ENCODE measurements around the gene VPS41. TPM values are rescaled to one million over a fixed set of nuclear protein-coding genes. Genes with fewer than 3 reads are reported as not detected.

The VPS41 gene
- total RNA-seq, 2 experiments from 2014 or later: 23.2 to 46.1 TPM

DNA sequence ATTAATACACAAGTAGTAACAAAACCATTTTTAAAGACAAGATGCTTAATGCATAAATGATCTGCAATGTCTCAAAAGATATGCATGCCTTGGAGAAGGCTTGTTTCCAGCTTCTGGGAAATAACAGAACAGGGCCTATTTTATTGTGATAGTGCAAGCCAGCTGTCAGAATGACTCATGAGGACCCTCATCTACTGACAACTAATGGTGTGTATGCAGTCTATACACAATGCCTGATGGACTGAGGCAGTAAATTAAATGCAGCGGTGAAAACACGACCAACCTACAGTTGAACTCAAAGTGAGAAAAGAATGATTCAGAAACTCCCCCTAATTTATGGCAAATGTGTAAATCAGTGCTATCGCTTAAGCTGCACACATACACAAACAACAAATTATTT is 46.3 kb downstream of the VPS41 start:
- TF ChIP-seq, protein P1, sequence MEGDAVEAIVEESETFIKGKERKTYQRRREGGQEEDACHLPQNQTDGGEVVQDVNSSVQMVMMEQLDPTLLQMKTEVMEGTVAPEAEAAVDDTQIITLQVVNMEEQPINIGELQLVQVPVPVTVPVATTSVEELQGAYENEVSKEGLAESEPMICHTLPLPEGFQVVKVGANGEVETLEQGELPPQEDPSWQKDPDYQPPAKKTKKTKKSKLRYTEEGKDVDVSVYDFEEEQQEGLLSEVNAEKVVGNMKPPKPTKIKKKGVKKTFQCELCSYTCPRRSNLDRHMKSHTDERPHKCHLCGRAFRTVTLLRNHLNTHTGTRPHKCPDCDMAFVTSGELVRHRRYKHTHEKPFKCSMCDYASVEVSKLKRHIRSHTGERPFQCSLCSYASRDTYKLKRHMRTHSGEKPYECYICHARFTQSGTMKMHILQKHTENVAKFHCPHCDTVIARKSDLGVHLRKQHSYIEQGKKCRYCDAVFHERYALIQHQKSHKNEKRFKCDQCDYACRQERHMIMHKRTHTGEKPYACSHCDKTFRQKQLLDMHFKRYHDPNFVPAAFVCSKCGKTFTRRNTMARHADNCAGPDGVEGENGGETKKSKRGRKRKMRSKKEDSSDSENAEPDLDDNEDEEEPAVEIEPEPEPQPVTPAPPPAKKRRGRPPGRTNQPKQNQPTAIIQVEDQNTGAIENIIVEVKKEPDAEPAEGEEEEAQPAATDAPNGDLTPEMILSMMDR (conservative IDR thresholded peaks at IDR 0.05; ENCODE audit: low read length): no peak
- TF ChIP-seq EZH2phosphoT487 (IDR thresholded peaks at IDR 0.05; ENCODE audit: borderline replicate concordance, low read depth, low read length): no peak
- Histone ChIP-seq H3K4me1 (ENCODE audit: insufficient read depth, low read length, poor library complexity, severe bottlenecking) (no peaks in the 10 kb centered on the region), H3K36me3 (ENCODE audit: insufficient read depth, low read length) (peaks cover 12% of the 10 kb centered on the region; the same call in 1 of the 2 replicates), H3K9me2 (ENCODE audit: insufficient read depth, low read length) (no peaks in the 10 kb centered on the region), H2AFZ (ENCODE audit: low read length) (no peak overlapping the region), H3K27ac (ENCODE audit: low read depth, low read length, poor library complexity, severe bottlenecking) (no peak overlapping the region), H3K4me2 (ENCODE audit: low read length) (no peak overlapping the region), H3K4me3 (ENCODE audit: low read depth, low read length, poor library complexity, severe bottlenecking) (no peak overlapping the region), H3K79me2 (ENCODE audit: insufficient read depth, low read depth, low read length) (no peaks in the 10 kb centered on the region), H3K9me3 (ENCODE audit: low read length) (no peaks in the 10 kb centered on the region), H4K20me1 (ENCODE audit: insufficient read depth, low read length) (no peaks in the 10 kb centered on the region)
- BruUV-seq (replicated peaks): no TSS peak
- POLR2A ChIA-PET: no interaction called here
- no peak for DNase-seq (ENCODE audit: low spot score)
- CTCF ChIA-PET (ENCODE audit: unreplicated experiment): no interaction called here
- intact Hi-C loops (cut with micrococcal nuclease; ENCODE audit: unreplicated experiment): no loop called here

DNA sequence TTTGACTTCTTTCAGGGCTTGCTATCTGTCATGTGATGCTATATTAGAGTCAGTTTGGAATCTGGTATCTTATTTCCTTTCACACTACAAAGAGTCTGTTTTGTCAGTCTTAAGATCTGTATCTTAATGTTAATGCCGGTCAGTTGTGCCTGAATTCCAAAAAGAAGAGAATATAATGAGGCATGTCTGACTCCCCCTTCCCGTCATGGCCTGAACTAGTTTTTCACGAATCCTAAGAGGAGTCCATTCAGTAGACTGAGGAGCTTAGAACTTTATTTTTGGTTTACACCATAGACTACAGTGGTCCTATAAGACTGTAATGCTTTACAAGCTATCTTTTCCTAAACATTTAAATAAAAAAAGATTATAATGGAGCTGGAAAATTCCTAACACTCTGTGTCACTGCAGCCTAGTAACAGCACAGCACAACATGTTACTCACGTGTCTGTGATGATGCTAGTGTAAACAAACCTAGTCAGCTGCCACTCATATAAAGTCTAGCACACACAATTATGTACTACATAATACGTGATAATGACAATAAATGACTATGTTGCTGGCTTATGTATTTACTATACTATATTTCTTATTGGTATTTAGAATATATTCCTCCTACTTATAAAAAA is 50.6 kb downstream of the VPS41 start:
- H3K9me2 ChIP-seq (ENCODE audit: insufficient read depth, low read length): no peaks in the 10 kb centered on the region
- DNase-seq (ENCODE audit: low spot score): no peak
- H3K4me1 ChIP-seq (ENCODE audit: insufficient read depth, low read length, poor library complexity, severe bottlenecking): no peaks in the 10 kb centered on the region
- H3K79me2 ChIP-seq (ENCODE audit: insufficient read depth, low read depth, low read length): no peaks in the 10 kb centered on the region
- H3K36me3 ChIP-seq (ENCODE audit: insufficient read depth, low read length): no peaks in the 10 kb centered on the region
- no peak overlapping the region for H3K4me2 ChIP-seq (ENCODE audit: low read length)
- no peaks in the 10 kb centered on the region for H4K20me1 ChIP-seq (ENCODE audit: insufficient read depth, low read length)
- H3K27ac ChIP-seq (ENCODE audit: low read depth, low read length, poor library complexity, severe bottlenecking): no peak overlapping the region
- ChIA-PET POLR2A (interaction anchor here (0.7 to 0.9 kb wide), 2 partner anchors 17 to 95 kb away, joined by 3 read pairs; no protein-coding TSS in a partner anchor), CTCF (ENCODE audit: unreplicated experiment) (no interaction called here)
- BruUV-seq (replicated peaks): no TSS peak
- H2AFZ ChIP-seq (ENCODE audit: low read length): no peak overlapping the region
- H3K4me3 ChIP-seq (ENCODE audit: low read depth, low read length, poor library complexity, severe bottlenecking): no peak overlapping the region
- H3K9me3 ChIP-seq (ENCODE audit: low read length): no peaks in the 10 kb centered on the region
- TF ChIP-seq, protein P1 (conservative IDR thresholded peaks at IDR 0.05; ENCODE audit: low read length): no peak
- no peak for TF ChIP-seq EZH2phosphoT487 (IDR thresholded peaks at IDR 0.05; ENCODE audit: borderline replicate concordance, low read depth, low read length)
- intact Hi-C loops (cut with micrococcal nuclease; ENCODE audit: unreplicated experiment): no loop called here

DNA sequence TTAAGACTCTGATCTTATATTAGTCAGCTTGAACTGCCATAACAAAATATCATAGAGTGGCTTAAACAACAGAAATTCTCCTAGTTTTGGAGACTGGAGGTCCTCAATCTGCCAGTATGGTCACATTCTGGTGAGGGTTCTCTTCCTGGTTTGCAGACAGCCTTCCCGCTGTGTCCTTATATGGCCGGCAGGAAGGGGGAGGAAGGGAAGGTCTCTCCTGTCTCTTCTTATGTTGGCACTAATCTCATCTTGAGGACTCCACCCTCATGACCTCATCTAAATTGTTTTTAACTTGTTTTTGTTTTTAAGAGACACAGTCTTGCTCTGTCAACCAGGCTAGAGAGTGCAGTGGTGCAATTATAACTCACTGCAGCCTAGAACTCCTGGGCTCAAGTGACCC is 53.1 kb downstream of the VPS41 start:
- BruUV-seq (replicated peaks): no TSS peak
- no peaks in the 10 kb centered on the region for H3K9me3 ChIP-seq (ENCODE audit: low read length)
- no peak for TF ChIP-seq EZH2phosphoT487 (IDR thresholded peaks at IDR 0.05; ENCODE audit: borderline replicate concordance, low read depth, low read length)
- TF ChIP-seq, protein P1 (conservative IDR thresholded peaks at IDR 0.05; ENCODE audit: low read length): no peak
- H3K27ac ChIP-seq (ENCODE audit: low read depth, low read length, poor library complexity, severe bottlenecking): no peak overlapping the region
- intact Hi-C loops (cut with micrococcal nuclease; ENCODE audit: unreplicated experiment): no loop called here
- no peaks in the 10 kb centered on the region for H3K9me2 ChIP-seq (ENCODE audit: insufficient read depth, low read length)
- no peaks in the 10 kb centered on the region for H3K79me2 ChIP-seq (ENCODE audit: insufficient read depth, low read depth, low read length)
- no peaks in the 10 kb centered on the region for H4K20me1 ChIP-seq (ENCODE audit: insufficient read depth, low read length)
- no peaks in the 10 kb centered on the region for H3K4me1 ChIP-seq (ENCODE audit: insufficient read depth, low read length, poor library complexity, severe bottlenecking)
- no peak for DNase-seq (ENCODE audit: low spot score)
- ChIA-PET POLR2A (interaction anchor here (1.0 kb wide), 1 partner anchor 30 kb away, joined by 4 read pairs; no protein-coding TSS in a partner anchor), CTCF (ENCODE audit: unreplicated experiment) (no interaction called here)
- H3K4me2 ChIP-seq (ENCODE audit: low read length): no peak overlapping the region
- no peak overlapping the region for H3K4me3 ChIP-seq (ENCODE audit: low read depth, low read length, poor library complexity, severe bottlenecking)
- no peaks in the 10 kb centered on the region for H3K36me3 ChIP-seq (ENCODE audit: insufficient read depth, low read length)
- H2AFZ ChIP-seq (ENCODE audit: low read length): no peak overlapping the region

Measured in OCI-LY7 (cell line).